GM21825 (cell line): Measurements from ENCODE around the gene TRPM3.
A peak's percentile ranks its signal among the peaks of the same experiment; 100 is the strongest.

Experiments
- ATAC-seq: cut with Tn5 transposase; IDR thresholded peaks from one replicate; pipeline ENCODE4 v1.9.1; 2021; ENCODE audit warnings: mild to moderate bottlenecking, moderate library complexity; ENCODE audit not compliant: unreplicated experiment

TRPM3 gene

GRCh38 chr9:70618784-70619183 lies 502.6 kb downstream of the TRPM3 start:
- no peak for ATAC-seq

- no peak for ATAC-seq
Observed at GRCh38 chr9:70617033-70617828, 504.2 kb downstream of the TRPM3 start.

GRCh38 chr9:70616228-70616990 lies 505.0 kb downstream of the TRPM3 start:
- no peak for ATAC-seq

- no peak for ATAC-seq
Observed at GRCh38 chr9:70615464-70616138, 505.8 kb downstream of the TRPM3 start.

GRCh38 chr9:70614786-70615463 lies 506.5 kb downstream of the TRPM3 start:
- no peak for ATAC-seq

- ATAC-seq, result no peak
Observed at GRCh38 chr9:70613024-70613768, 508.2 kb downstream of the TRPM3 start.

- ATAC-seq, result no peak
Observed at GRCh38 chr9:70610287-70610644, 511.2 kb downstream of the TRPM3 start.

GRCh38 chr9:70609542-70610286 lies 511.7 kb downstream of the TRPM3 start:
- no peak for ATAC-seq

GRCh38 chr9:70609011-70609410 lies 512.4 kb downstream of the TRPM3 start:
- no peak for ATAC-seq

- ATAC-seq, result peak; percentile 63
Observed at GRCh38 chr9:70607926-70608325, 513.5 kb downstream of the TRPM3 start.

GRCh38 chr9:70607329-70607728 lies 514.1 kb downstream of the TRPM3 start:
- no peak for ATAC-seq

GRCh38 chr9:70603020-70603411 lies 518.4 kb downstream of the TRPM3 start:
- no peak for ATAC-seq

GRCh38 chr9:70602321-70603019 lies 519.0 kb downstream of the TRPM3 start:
- peak; percentile 84 for ATAC-seq

GRCh38 chr9:70601000-70601951 lies 520.1 kb downstream of the TRPM3 start:
- ATAC-seq, result no peak

GRCh38 chr9:70600506-70600905 lies 520.9 kb downstream of the TRPM3 start:
- no peak for ATAC-seq

GRCh38 chr9:70597886-70598285 lies 523.5 kb downstream of the TRPM3 start:
- ATAC-seq, result no peak

GRCh38 chr9:70595211-70595610 lies 526.2 kb downstream of the TRPM3 start:
- no peak for ATAC-seq

GRCh38 chr9:70594386-70594944 lies 527.0 kb downstream of the TRPM3 start:
- ATAC-seq, result no peak
